ENCODE data around the gene NSL1.
A peak's percentile ranks its signal among the peaks of the same experiment; 100 is the strongest.

Gene NSL1

DNA sequence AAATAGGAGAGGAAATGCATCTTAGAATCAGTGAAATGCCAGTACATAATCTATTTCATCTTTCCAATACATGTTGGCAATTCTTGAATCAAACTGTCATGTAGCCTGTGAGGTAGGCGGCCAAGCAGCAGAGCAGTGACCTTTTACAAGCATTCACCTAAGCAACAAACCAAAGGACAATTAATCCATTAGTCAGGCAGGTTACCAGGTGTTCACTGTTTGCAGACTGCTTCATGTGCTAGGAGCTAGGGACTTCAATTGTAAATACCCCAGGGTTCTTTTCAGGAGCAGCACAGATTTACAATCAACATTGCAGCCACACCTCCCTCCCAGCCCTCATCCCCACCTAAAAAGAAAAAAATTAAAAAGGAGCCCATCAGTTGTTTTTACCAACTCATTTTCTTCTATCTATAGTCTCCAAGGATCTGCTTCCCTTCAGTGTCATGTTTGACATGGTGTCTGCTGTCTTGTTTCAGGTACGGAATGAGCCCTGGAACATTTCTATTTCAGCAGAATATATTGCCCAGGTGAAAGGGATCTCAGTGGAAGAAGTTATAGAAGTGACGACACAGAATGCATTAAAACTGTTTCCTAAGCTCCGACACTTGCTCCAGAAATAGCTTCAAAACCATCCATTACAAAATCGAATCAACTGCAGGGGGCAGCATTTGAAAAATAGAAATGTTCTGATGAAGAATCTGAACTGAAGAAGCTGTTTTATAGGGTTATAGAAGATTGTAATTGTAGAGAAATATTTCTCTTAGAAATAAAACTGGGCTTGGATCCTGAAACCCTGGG lies 23.2 kb upstream of the NSL1 start:
- DNase-seq (no peak), ATAC-seq (ENCODE audit: insufficient read depth, low read depth) (no peak)
- no peaks in the 10 kb centered on the region for H3K27me3 ChIP-seq (ENCODE audit: insufficient read depth, low read length, poor library complexity)
- H3K4me3 ChIP-seq (ENCODE audit: low read depth in 1 of 2, low read length in 2 of 2) = no peak overlapping the region
- H3K4me1 ChIP-seq (ENCODE audit: insufficient read depth, low read length) = no peaks in the 10 kb centered on the region
- TF ChIP-seq, protein P1, sequence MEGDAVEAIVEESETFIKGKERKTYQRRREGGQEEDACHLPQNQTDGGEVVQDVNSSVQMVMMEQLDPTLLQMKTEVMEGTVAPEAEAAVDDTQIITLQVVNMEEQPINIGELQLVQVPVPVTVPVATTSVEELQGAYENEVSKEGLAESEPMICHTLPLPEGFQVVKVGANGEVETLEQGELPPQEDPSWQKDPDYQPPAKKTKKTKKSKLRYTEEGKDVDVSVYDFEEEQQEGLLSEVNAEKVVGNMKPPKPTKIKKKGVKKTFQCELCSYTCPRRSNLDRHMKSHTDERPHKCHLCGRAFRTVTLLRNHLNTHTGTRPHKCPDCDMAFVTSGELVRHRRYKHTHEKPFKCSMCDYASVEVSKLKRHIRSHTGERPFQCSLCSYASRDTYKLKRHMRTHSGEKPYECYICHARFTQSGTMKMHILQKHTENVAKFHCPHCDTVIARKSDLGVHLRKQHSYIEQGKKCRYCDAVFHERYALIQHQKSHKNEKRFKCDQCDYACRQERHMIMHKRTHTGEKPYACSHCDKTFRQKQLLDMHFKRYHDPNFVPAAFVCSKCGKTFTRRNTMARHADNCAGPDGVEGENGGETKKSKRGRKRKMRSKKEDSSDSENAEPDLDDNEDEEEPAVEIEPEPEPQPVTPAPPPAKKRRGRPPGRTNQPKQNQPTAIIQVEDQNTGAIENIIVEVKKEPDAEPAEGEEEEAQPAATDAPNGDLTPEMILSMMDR (IDR thresholded peaks at IDR 0.05; ENCODE audit: borderline replicate concordance, extremely low read depth, low read length, poor library complexity, severe bottlenecking) = peak; percentile 44
- TF ChIP-seq EZH2 (IDR thresholded peaks at IDR 0.05; ENCODE audit: borderline replicate concordance, low read depth, low read length, severe bottlenecking) = no peak
- H3K4me2 ChIP-seq (ENCODE audit: insufficient read depth, low read length) = no peak overlapping the region
- no peaks in the 10 kb centered on the region for H4K20me1 ChIP-seq (ENCODE audit: insufficient read depth, low read length)
- H3K9me3 ChIP-seq (ENCODE audit: insufficient read depth, low read length, severe bottlenecking) = no peaks in the 10 kb centered on the region
- no peak overlapping the region for H2AFZ ChIP-seq (ENCODE audit: low read depth, low read length)
- H3K27ac ChIP-seq (ENCODE audit: low read length) = no peak overlapping the region
- H3K36me3 ChIP-seq (ENCODE audit: insufficient read depth, low read length) = peaks cover 12% of the 10 kb centered on the region; the same call in 1 of the 2 replicates
- H3K79me2 ChIP-seq (ENCODE audit: insufficient read depth, low read length) = no peaks in the 10 kb centered on the region
- H3K9ac ChIP-seq (ENCODE audit: low read depth, low read length) = no peak overlapping the region

DNA sequence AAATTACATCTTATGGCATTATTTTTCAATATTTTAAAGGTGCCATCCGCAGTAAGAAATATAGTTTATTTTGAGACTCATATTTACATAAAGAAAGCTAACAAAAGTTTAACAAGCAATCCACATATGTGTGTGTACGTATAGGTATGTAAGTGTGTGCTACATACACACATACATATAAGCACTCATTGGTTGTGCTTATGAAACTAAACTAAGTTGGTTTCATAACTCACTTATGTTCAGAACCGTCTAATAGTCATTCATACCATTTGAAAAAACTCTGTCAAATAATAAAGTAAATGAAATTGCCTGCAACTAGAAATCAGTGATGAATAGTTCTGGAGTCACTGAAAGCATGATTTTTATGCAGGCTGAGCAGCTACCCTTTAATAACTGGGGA lies 14.2 kb upstream of the NSL1 start:
- Histone ChIP-seq H3K27ac (ENCODE audit: low read length) (no peak overlapping the region), H3K4me3 (ENCODE audit: low read depth in 1 of 2, low read length in 2 of 2) (no peak overlapping the region), H3K36me3 (ENCODE audit: insufficient read depth, low read length) (peaks cover 49% of the 10 kb centered on the region), H3K27me3 (ENCODE audit: insufficient read depth, low read length, poor library complexity) (no peaks in the 10 kb centered on the region), H3K9me3 (ENCODE audit: insufficient read depth, low read length, severe bottlenecking) (no peaks in the 10 kb centered on the region), H3K4me1 (ENCODE audit: insufficient read depth, low read length) (no peaks in the 10 kb centered on the region), H4K20me1 (ENCODE audit: insufficient read depth, low read length) (no peaks in the 10 kb centered on the region), H2AFZ (ENCODE audit: low read depth, low read length) (no peak overlapping the region), H3K4me2 (ENCODE audit: insufficient read depth, low read length) (no peak overlapping the region), H3K79me2 (ENCODE audit: insufficient read depth, low read length) (no peaks in the 10 kb centered on the region), H3K9ac (ENCODE audit: low read depth, low read length) (no peak overlapping the region)
- no peak for ATAC-seq (ENCODE audit: insufficient read depth, low read depth)
- TF ChIP-seq EZH2 (IDR thresholded peaks at IDR 0.05; ENCODE audit: borderline replicate concordance, low read depth, low read length, severe bottlenecking) = no peak
- TF ChIP-seq, protein P1 (IDR thresholded peaks at IDR 0.05; ENCODE audit: borderline replicate concordance, extremely low read depth, low read length, poor library complexity, severe bottlenecking) = no peak
- no peak for DNase-seq

DNA sequence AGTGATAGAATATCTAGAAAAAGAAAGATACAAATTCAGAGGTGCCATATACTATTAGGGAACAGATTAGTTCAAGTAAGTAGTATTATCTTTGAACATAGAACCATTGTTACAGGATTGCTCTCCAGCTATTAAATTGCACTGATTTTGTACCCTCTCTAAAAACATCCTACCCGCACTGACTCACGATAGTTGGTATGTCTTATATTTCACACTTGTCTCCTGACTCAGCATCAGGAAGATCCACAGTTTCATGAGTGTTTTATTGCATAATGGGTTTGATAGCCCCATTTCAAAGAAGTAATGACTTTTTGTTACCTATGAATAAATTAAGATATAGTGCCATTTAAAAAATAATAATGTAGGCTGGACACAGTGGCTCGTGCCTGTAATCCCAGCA lies 6.1 kb upstream of the NSL1 start:
- Histone ChIP-seq H3K79me2 (ENCODE audit: insufficient read depth, low read length) (peaks cover 10% of the 10 kb centered on the region), H4K20me1 (ENCODE audit: insufficient read depth, low read length) (no peaks in the 10 kb centered on the region), H3K9ac (ENCODE audit: low read depth, low read length) (no peak overlapping the region), H3K36me3 (ENCODE audit: insufficient read depth, low read length) (peaks cover 43% of the 10 kb centered on the region), H3K9me3 (ENCODE audit: insufficient read depth, low read length, severe bottlenecking) (no peaks in the 10 kb centered on the region), H3K4me3 (ENCODE audit: low read depth in 1 of 2, low read length in 2 of 2) (no peak overlapping the region), H3K27me3 (ENCODE audit: insufficient read depth, low read length, poor library complexity) (no peaks in the 10 kb centered on the region), H3K4me2 (ENCODE audit: insufficient read depth, low read length) (no peak overlapping the region), H3K27ac (ENCODE audit: low read length) (no peak overlapping the region), H2AFZ (ENCODE audit: low read depth, low read length) (no peak overlapping the region), H3K4me1 (ENCODE audit: insufficient read depth, low read length) (peaks cover 23% of the 10 kb centered on the region)
- no peak for ATAC-seq (ENCODE audit: insufficient read depth, low read depth)
- DNase-seq = no peak
- TF ChIP-seq, protein P1 (IDR thresholded peaks at IDR 0.05; ENCODE audit: borderline replicate concordance, extremely low read depth, low read length, poor library complexity, severe bottlenecking) = no peak
- no peak for TF ChIP-seq EZH2 (IDR thresholded peaks at IDR 0.05; ENCODE audit: borderline replicate concordance, low read depth, low read length, severe bottlenecking)
